SU-DHL-6 (cell line): ENCODE results near the gene SLC34A3.

Experiments used
- H2AFZ ChIP-seq: fragments of 200-600 bp; sonication (generic); 2 replicates; pipeline ENCODE4 v1.6.1; 2014; ENCODE audit warnings: low read depth, mild to moderate bottlenecking, moderate library complexity, mixed read lengths, antibody characterized with exemption, low read length; ENCODE audit not compliant: severe bottlenecking
- H3F3A ChIP-seq: fragments of 200-600 bp; shearing (Covaris generic); 2 replicates; pipeline ENCODE4 v1.6.0; 2016; ENCODE audit warnings: antibody characterized with exemption, mild to moderate bottlenecking; ENCODE audit not compliant: insufficient read depth
- H3K27ac ChIP-seq: fragments of 200-600 bp; sonication (generic); 2 replicates; pipeline ENCODE4 v1.5.1; 2016; ENCODE audit warnings: low read depth, mild to moderate bottlenecking, low read length, moderate library complexity, mixed read lengths
- H3K27me3 ChIP-seq: fragments of 200-600 bp; sonication (generic), shearing (Covaris generic); 2 replicates; pipeline ENCODE4 v1.6.0; 2014; ENCODE audit warnings: mild to moderate bottlenecking, low read length
- H3K36me3 ChIP-seq: fragments of 200-600 bp; sonication (generic); 2 replicates; pipeline ENCODE4 v1.6.1; 2014; ENCODE audit warnings: mild to moderate bottlenecking, low read length, mixed read lengths
- H3K4me2 ChIP-seq: fragments of 300-600, 200-600 bp; shearing (Covaris generic), sonication (generic); 2 replicates; pipeline ENCODE4 v1.6.0; 2014; ENCODE audit warnings: low read length, low read depth, mild to moderate bottlenecking; ENCODE audit not compliant: poor library complexity, severe bottlenecking
- H3K4me3 ChIP-seq: fragments of 200-600 bp; sonication (generic); 2 replicates; pipeline ENCODE4 v1.5.1; 2014; ENCODE audit warnings: antibody characterized with exemption, low read length, mild to moderate bottlenecking, mixed read lengths; ENCODE audit not compliant: insufficient read depth, poor library complexity, severe bottlenecking
- H3K79me2 ChIP-seq: fragments of 200-600 bp; sonication (generic); 2 replicates; pipeline ENCODE4 v1.6.1; 2014; ENCODE audit warnings: mild to moderate bottlenecking, low read length, moderate library complexity; ENCODE audit not compliant: insufficient read depth
- H3K9ac ChIP-seq: fragments of 200-600 bp; sonication (generic); 2 replicates; pipeline ENCODE4 v1.7.0; 2014; ENCODE audit warnings: mild to moderate bottlenecking, low read length
- H3K9me2 ChIP-seq: fragments of 200-600 bp; sonication (generic); replicated peaks from 2 replicates; pipeline ENCODE4 v1.6.1; 2014; ENCODE audit warnings: low read length; ENCODE audit not compliant: insufficient read depth
- H3K9me3 ChIP-seq: fragments of 200-600 bp; sonication (generic); 2 replicates; pipeline ENCODE4 v1.6.1; 2014; ENCODE audit warnings: low read length, mixed read lengths; ENCODE audit not compliant: insufficient read depth
- H4K20me1 ChIP-seq: fragments of 200-600 bp; sonication (generic); 2 replicates; pipeline ENCODE4 v1.6.1; 2014; ENCODE audit warnings: low read depth, mild to moderate bottlenecking, antibody characterized with exemption, low read length, moderate library complexity, mixed read lengths
- CTCF ChIP-seq: fragments of 200-600 bp; sonication (generic); IDR thresholded peaks from one replicate; pipeline ENCODE4 v1.5.1; 2017; ENCODE audit warnings: antibody characterized with exemption, mild to moderate bottlenecking, low read length, moderate library complexity; ENCODE audit not compliant: insufficient read depth, poor library complexity, severe bottlenecking
- EZH2phosphoT487 ChIP-seq: fragments of 200-600 bp; sonication (generic), shearing (Covaris generic); conservative IDR thresholded peaks from 2 replicates; pipeline ENCODE4 v1.6.1; 2018; ENCODE audit warnings: mild to moderate bottlenecking, antibody characterized with exemption, low read length, moderate library complexity, mixed read lengths

SLC34A3 gene

GRCh38 chr9:137218212-137218753 is 12.4 kb upstream of the SLC34A3 start:
- Histone ChIP-seq H3K9me3 (no peaks in the 10 kb centered on the region), H3K4me3 (no peak overlapping the region), H3K9me2 (no peaks in the 10 kb centered on the region), H3K4me2 (no peak overlapping the region), H3K79me2 (no peaks in the 10 kb centered on the region), H3K36me3 (no peaks in the 10 kb centered on the region), H2AFZ (no peak overlapping the region), H4K20me1 (no peaks in the 10 kb centered on the region), H3K27ac (no peak overlapping the region), H3K9ac (no peak overlapping the region), H3F3A (no peaks in the 10 kb centered on the region), H3K27me3 (no peaks in the 10 kb centered on the region)
- TF ChIP-seq CTCF = no peak
- TF ChIP-seq EZH2phosphoT487 = no peak

- Histone ChIP-seq H3K9me3 (no peaks in the 10 kb centered on the region), H3K27me3 (no peaks in the 10 kb centered on the region), H3K79me2 (no peaks in the 10 kb centered on the region), H2AFZ (no peak overlapping the region), H3K27ac (no peak overlapping the region), H3K9ac (no peak overlapping the region), H3K4me3 (no peak overlapping the region), H3F3A (no peaks in the 10 kb centered on the region), H4K20me1 (no peaks in the 10 kb centered on the region), H3K36me3 (no peaks in the 10 kb centered on the region), H3K4me2 (no peak overlapping the region), H3K9me2 (no peaks in the 10 kb centered on the region)
- no peak for TF ChIP-seq CTCF
Measured at GRCh38 chr9:137218754-137219271, 11.9 kb upstream of the SLC34A3 start.

GRCh38 chr9:137219757-137220316 is 10.9 kb upstream of the SLC34A3 start:
- H3F3A ChIP-seq = no peaks in the 10 kb centered on the region
- no peak overlapping the region for H3K4me3 ChIP-seq
- H3K9ac ChIP-seq = no peak overlapping the region
- H3K27ac ChIP-seq = no peak overlapping the region
- TF ChIP-seq CTCF = no peak
- TF ChIP-seq EZH2phosphoT487 = no peak
- no peak overlapping the region for H3K4me2 ChIP-seq
- H3K27me3 ChIP-seq = no peaks in the 10 kb centered on the region
- no peaks in the 10 kb centered on the region for H3K36me3 ChIP-seq
- no peak overlapping the region for H2AFZ ChIP-seq
- no peaks in the 10 kb centered on the region for H3K9me3 ChIP-seq
- H3K9me2 ChIP-seq = no peaks in the 10 kb centered on the region
- H3K79me2 ChIP-seq = no peaks in the 10 kb centered on the region
- H4K20me1 ChIP-seq = no peaks in the 10 kb centered on the region
